Muscle layer of duodenum (tissue), 2 donors: ENCODE measurements around the gene RABGGTB.
A peak's percentile ranks its signal among the peaks of the same experiment; 100 is the strongest.
"Not testable (repeated sequence)": the region's sequence is repeated elsewhere in the genome, so short reads cannot be mapped to it uniquely, and the experiment has no call there.

Experiments used
- H3K27ac ChIP-seq: one replicate; pipeline ENCODE4 v1.7.0; 2013; ENCODE audit warnings: mild to moderate bottlenecking, low read length
- H3K27me3 ChIP-seq: one replicate; pipeline ENCODE4 v1.7.0; 2013; ENCODE audit warnings: low read depth, mild to moderate bottlenecking, control low read depth, low read length
- H3K36me3 ChIP-seq, 2 donors: one replicate each; pipeline ENCODE4 v1.7.0; 2013; ENCODE audit warnings: low read length in 2 of 2, control low read depth in 1 of 2, mild to moderate bottlenecking in 1 of 2; ENCODE audit not compliant: insufficient read depth in 2 of 2, control insufficient read depth in 1 of 2
- H3K4me1 ChIP-seq, 2 donors: one replicate each; pipeline ENCODE4 v1.7.0; 2013; ENCODE audit warnings: low read length in 2 of 2, mild to moderate bottlenecking in 2 of 2, control low read depth in 1 of 2, moderate library complexity in 1 of 2; ENCODE audit not compliant: insufficient read depth in 2 of 2, control insufficient read depth in 1 of 2
- H3K4me3 ChIP-seq, 2 donors: one replicate each; pipeline ENCODE4 v1.7.0; 2013; ENCODE audit warnings: low read length in 2 of 2, low read depth in 1 of 2, mild to moderate bottlenecking in 1 of 2
- H3K9me3 ChIP-seq, 2 donors: one replicate each; pipeline ENCODE4 v1.7.0; 2013; ENCODE audit warnings: low read length in 2 of 2, control low read depth in 1 of 2, mild to moderate bottlenecking in 1 of 2; ENCODE audit not compliant: control insufficient read depth in 1 of 2
- donor health status: healthy.

The RABGGTB gene

DNA sequence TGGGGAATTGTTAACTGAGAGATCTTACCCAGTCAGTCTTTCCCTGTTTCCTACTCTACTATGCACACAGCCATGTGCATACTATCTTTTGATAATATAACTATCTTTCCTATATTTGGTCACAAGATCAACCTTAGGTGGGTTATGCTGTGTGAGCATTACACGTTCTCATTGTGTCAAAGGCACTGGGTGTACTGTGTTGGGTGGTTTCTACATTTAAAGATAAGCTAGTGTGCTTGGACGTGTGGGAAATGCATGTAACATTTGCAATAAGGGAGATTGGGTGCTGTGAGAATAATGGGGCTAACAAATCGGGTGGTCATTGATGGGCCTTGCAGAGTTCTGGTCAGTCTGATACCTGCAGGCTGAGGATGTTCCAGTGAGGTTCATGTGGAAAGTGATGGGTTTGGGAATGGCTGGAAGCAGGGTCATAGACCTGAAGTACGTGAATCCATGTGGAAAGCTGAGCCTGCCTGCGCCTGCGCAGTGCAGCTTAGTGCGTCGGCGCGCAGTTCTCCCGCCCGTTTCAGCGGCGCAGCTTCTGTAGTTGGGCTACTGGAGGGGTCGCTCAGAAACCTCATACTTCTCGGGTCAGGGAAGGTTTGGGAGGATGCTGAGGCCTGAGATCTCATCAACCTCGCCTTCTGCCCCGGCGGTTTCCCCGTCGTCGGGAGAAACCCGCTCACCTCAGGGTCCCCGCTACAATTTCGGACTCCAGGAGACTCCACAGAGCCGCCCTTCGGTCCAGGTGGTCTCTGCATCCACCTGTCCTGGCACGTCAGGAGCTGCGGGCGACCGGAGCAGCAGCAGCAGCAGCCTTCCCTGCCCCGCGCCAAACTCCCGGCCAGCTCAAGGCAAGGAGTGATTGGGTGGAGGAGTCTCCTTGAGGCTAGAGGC lies 10.6 kb downstream of the RABGGTB start, which contains the start of gene MSH4:
Gene MSH4, plus strand, starts transcription at position 507 of the 897 bp plus-strand sequence. Its CDS starts 104 bp downstream, at position 611.
- Histone ChIP-seq H3K27ac (no peak within 1 kb of the TSS), H3K36me3 (peaks cover 35 to 39% of the 10 kb centered on the region in 2 donors), H3K4me1 (no peaks in the 10 kb centered on the region), H3K9me3 (no peaks in the 10 kb centered on the region), H3K27me3 (no peaks in the 10 kb centered on the region), H3K4me3 (peak within 1 kb of the TSS in 1 of 2 donors; percentile 27)

DNA sequence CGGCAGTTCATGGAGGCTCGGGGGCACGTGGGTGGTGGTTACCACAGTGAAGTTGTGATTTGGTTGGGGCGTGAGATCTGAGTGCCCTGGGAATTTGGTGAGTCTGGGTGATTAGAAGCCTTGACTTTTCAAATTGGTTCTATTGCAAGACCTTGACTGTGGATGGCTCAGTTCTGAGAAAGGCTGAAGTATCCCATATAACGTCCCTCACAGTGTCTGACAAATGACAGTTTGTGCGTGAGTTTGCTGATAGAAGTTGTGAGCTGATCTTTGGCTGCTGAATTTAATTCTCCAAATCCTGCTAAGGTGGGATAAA lies 11.2 kb downstream of the RABGGTB start:
- no peaks in the 10 kb centered on the region for H3K27me3 ChIP-seq
- H3K9me3 ChIP-seq: no peaks in the 10 kb centered on the region
- H3K36me3 ChIP-seq: peaks cover 29 to 33% of the 10 kb centered on the region in 2 donors
- peak overlapping the region in 1 of 2 donors; percentile 27 for H3K4me3 ChIP-seq
- no peak overlapping the region for H3K27ac ChIP-seq
- H3K4me1 ChIP-seq: no peaks in the 10 kb centered on the region

GRCh38 chr1:75797606-75798216 lies 11.7 kb downstream of the RABGGTB start:
- Histone ChIP-seq H3K27ac (no peak overlapping the region), H3K36me3 (peaks cover 24 to 29% of the 10 kb centered on the region in 2 donors)

GRCh38 chr1:75801480-75801879 lies 15.4 kb downstream of the RABGGTB start:
- not testable (repeated sequence) for H3K27me3 ChIP-seq, H3K9me3 ChIP-seq, H3K4me1 ChIP-seq, H3K36me3 ChIP-seq, H3K4me3 ChIP-seq, H3K27ac ChIP-seq

More at GRCh38 chr1:75797606-75798216, 11.7 kb downstream of the RABGGTB start:
- Histone ChIP-seq H3K27me3 (no peaks in the 10 kb centered on the region), H3K4me1 (no peaks in the 10 kb centered on the region), H3K9me3 (no peaks in the 10 kb centered on the region), H3K4me3 (no peak overlapping the region)

DNA sequence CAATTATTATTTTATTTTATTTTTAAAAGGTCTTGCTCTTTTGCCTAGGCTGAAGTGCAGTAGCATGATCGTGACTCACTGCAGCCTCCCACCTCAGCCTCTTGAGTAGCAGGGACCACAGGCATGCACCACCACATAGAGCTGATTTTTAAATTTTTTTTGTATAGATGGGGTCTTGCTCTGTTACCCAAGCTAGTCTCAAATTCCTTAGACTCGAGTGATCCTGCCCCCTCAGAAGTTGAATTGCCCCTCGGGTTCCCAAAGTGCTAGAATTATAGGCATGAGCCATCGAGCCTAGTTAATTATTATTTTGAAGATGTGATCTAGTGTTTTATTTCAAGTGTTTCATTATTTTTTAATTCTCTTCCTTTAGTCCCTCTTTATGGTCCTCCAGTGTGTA lies 22.9 kb downstream of the RABGGTB start:
- no peaks in the 10 kb centered on the region for H3K4me1 ChIP-seq
- no peak overlapping the region for H3K4me3 ChIP-seq
- H3K36me3 ChIP-seq: no peaks in the 10 kb centered on the region
- no peaks in the 10 kb centered on the region for H3K9me3 ChIP-seq
- H3K27ac ChIP-seq: no peak overlapping the region
- no peaks in the 10 kb centered on the region for H3K27me3 ChIP-seq

DNA sequence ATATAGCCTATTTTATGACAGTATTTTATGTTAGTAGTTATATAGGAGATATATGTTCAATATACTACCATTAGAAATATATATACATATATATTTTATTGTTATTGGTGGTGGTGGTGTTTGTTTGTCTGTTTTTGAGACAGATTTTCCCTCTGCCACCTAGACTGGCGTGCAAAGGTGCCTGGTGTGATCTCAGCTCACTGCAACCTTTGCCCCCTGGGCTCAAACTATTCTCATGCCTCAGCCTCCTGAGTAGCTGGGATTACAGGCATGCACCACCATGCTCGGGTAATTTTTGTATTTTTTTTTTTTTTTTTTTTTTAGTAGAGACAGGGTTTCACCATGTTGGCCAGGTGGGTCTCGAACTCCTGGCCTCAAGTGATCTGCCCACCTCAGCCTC lies 24.1 kb downstream of the RABGGTB start:
- not testable (repeated sequence) for H3K36me3 ChIP-seq, H3K4me1 ChIP-seq, H3K27me3 ChIP-seq, H3K27ac ChIP-seq, H3K4me3 ChIP-seq, H3K9me3 ChIP-seq

DNA sequence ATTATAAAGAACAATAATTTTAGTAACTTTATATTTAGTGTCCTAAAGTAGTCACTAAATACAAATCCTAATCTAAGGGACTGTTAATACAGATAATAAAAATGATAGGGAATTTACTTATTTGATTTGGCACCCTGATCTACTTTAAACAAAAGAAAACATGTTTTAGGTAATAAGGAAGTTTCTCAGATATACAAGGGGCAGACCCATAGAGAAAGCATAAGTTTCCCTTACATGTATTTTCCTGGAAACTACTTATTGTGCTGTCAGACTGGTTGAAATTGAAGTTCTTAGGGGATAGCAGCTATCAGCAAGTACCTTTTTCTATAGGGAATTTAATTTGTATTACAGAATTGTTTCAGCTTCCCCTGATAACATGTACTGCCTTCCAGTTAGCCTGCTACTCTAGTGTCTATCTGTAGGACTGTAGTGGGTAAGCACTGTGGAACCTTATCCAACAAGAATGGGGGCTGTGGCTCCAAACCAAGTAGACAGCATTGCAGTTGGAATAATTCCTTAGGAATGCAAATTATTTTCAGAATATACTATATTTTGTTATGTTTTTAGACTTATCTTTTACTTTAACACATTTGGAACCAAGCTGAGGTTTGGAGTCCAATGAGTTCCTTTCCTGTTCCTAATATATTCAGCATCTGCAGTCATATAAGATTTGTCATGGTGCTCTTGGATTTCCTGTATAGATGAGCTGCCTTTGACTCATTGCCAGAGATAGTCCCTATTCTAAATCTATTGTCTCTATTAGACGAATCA lies 25.3 kb downstream of the RABGGTB start:
- Histone ChIP-seq H3K4me1 (no peaks in the 10 kb centered on the region), H3K27ac (no peak overlapping the region), H3K36me3 (no peaks in the 10 kb centered on the region)

DNA sequence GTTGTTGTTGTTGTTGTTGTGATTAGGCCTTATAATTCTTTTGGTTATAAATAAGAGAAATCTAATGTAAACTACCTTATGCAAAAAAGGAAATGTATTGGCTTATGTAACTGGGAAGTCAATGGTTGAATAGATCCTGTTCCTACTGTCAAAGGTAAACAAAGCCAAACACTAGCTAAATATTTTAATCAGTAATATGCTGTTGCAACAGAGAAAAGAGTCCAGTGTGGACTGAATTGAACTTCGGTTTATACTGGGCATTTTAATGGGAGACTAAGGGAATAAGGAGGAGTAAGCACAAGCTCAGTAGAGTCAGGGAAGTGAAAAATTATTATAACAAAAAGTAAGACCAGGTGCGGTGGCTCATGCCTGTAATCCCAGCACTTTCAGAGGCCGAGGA lies 26.0 kb downstream of the RABGGTB start:
- H3K4me3 ChIP-seq: no peak overlapping the region
- H3K27me3 ChIP-seq: no peaks in the 10 kb centered on the region
- no peaks in the 10 kb centered on the region for H3K9me3 ChIP-seq
- no peaks in the 10 kb centered on the region for H3K4me1 ChIP-seq
- H3K27ac ChIP-seq: no peak overlapping the region
- no peaks in the 10 kb centered on the region for H3K36me3 ChIP-seq

More for the DNA sequence above, 25.3 kb downstream of the RABGGTB start:
- Histone ChIP-seq H3K4me3 (no peak overlapping the region), H3K9me3 (no peaks in the 10 kb centered on the region), H3K27me3 (no peaks in the 10 kb centered on the region)

DNA sequence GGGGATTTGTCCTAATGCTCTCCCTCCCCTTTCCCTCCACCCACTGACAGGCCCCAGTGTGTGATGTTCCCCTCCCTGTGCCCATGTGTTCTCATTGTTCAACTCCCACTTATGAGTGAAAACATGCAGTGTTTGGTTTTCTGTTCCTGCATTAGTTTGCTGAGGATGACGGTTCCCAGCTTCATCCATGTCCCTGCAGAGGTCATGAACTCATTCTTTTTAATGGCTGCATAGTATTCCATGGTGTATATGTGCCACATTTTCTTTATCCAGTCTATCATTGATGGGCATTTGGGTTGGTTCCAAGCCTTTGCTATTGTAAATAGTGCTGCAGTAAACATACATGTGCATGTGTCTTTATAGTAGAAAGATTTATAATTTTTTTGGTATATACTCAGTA lies 37.5 kb downstream of the RABGGTB start:
- H3K9me3 ChIP-seq, H3K27ac ChIP-seq, H3K36me3 ChIP-seq, H3K27me3 ChIP-seq, H3K4me1 ChIP-seq, H3K4me3 ChIP-seq: not testable (repeated sequence)

GRCh38 chr1:75836528-75837100 lies 50.6 kb downstream of the RABGGTB start:
- no peaks in the 10 kb centered on the region for H3K27me3 ChIP-seq
- H3K27ac ChIP-seq: no peak overlapping the region
- H3K9me3 ChIP-seq: no peaks in the 10 kb centered on the region
- no peaks in the 10 kb centered on the region for H3K36me3 ChIP-seq
- H3K4me3 ChIP-seq: no peak overlapping the region
- no peaks in the 10 kb centered on the region for H3K4me1 ChIP-seq

DNA sequence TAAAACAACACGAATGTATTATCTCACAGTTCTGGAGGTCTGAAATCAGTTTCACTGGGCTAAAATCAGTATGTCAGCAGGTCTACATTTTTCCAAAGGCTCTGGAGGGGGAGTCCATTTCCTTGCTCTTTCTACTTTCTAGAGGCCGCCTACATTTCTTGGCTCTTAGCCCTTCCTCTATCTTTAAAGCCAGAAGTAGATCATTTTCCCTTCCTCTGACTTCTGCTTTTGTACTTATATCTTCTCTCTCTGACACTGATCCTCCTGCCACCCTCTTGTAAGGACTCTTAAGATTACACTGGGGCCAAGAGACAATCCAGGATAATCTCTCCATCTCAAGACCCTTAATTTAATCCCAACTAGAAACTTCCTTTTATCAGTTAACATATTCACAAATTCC lies 52.0 kb downstream of the RABGGTB start:
- H3K4me3 ChIP-seq: no peak overlapping the region
- H3K27ac ChIP-seq: no peak overlapping the region
- H3K36me3 ChIP-seq: no peaks in the 10 kb centered on the region
- no peaks in the 10 kb centered on the region for H3K4me1 ChIP-seq
- H3K9me3 ChIP-seq: no peaks in the 10 kb centered on the region
- H3K27me3 ChIP-seq: no peaks in the 10 kb centered on the region
